GM23338 (cell line): ENCODE measurements around the gene ANKRD44. TPM values are rescaled to one million over a fixed set of nuclear protein-coding genes. Genes with fewer than 3 reads are reported as not detected.

Experiments
- ATAC-seq: fragments of 200-7000 bp; cut with Tn5 transposase; 3 replicates; pipeline ENCODE4 v1.9.1; 2020
- DNase-seq: peaks from one replicate; pipeline ENCODE4 v3.0.0-alpha.2; 2015; ENCODE audit warnings: low spot score
- H2AFZ ChIP-seq: fragments of 200-600 bp; sonication (generic); 2 replicates; pipeline ENCODE4 v1.8.0; 2016; ENCODE audit warnings: antibody characterized with exemption, mild to moderate bottlenecking, moderate library complexity
- H3F3A ChIP-seq: fragments of 200-600 bp; sonication (generic); replicated peaks from 2 replicates; pipeline ENCODE4 v1.8.0; 2017; ENCODE audit warnings: antibody characterized with exemption, mixed run types, low read depth
- H3K27ac ChIP-seq: fragments of 200-600 bp; sonication (generic); 2 replicates; pipeline ENCODE4 v1.6.1; 2016; ENCODE audit warnings: low read depth
- H3K27me3 ChIP-seq: fragments of 200-600 bp; sonication (generic); 2 replicates; pipeline ENCODE4 v1.8.0; 2016; ENCODE audit warnings: mild to moderate bottlenecking, mixed run types, moderate library complexity; ENCODE audit not compliant: insufficient read depth
- H3K36me3 ChIP-seq: fragments of 200-600 bp; sonication (generic); 2 replicates; pipeline ENCODE4 v1.8.0; 2016; ENCODE audit warnings: mild to moderate bottlenecking; ENCODE audit not compliant: insufficient read depth
- H3K4me1 ChIP-seq: fragments of 200-600 bp; sonication (generic); 2 replicates; pipeline ENCODE4 v1.8.0; 2016; ENCODE audit warnings: mild to moderate bottlenecking, moderate library complexity; ENCODE audit not compliant: insufficient read depth
- H3K4me2 ChIP-seq: fragments of 200-600 bp; sonication (generic); 2 replicates; pipeline ENCODE4 v1.7.1; 2017; ENCODE audit warnings: mixed run types
- H3K4me3 ChIP-seq: fragments of 200-600 bp; sonication (generic); 2 replicates; pipeline ENCODE4 v1.6.1; 2016; ENCODE audit warnings: mixed run types
- H3K79me2 ChIP-seq: fragments of 200-600 bp; sonication (generic); replicated peaks from 2 replicates; pipeline ENCODE4 v1.8.0; 2017; ENCODE audit warnings: mild to moderate bottlenecking; ENCODE audit not compliant: insufficient read depth
- H3K9me2 ChIP-seq: fragments of 200-600 bp; sonication (generic); 2 replicates; pipeline ENCODE4 v1.8.0; 2017; ENCODE audit not compliant: insufficient read depth
- H4K20me1 ChIP-seq: fragments of 200-600 bp; sonication (generic); replicated peaks from 2 replicates; pipeline ENCODE4 v1.8.0; 2017; ENCODE audit warnings: mild to moderate bottlenecking; ENCODE audit not compliant: insufficient read depth
- H3K27ac Mint-ChIP-seq: 2 replicates; pipeline ENCODE4 v1.8.0; 2020; ENCODE audit warnings: inconsistent platforms, mild to moderate bottlenecking, moderate library complexity, mixed read lengths
- H3K27me3 Mint-ChIP-seq: 3 replicates; pipeline ENCODE4 v1.8.0; 2022; ENCODE audit warnings: low read depth, mild to moderate bottlenecking, moderate library complexity, mixed read lengths, inconsistent platforms; ENCODE audit not compliant: insufficient read depth, poor library complexity
- H3K36me3 Mint-ChIP-seq: 3 replicates; pipeline ENCODE4 v1.8.0; 2021; ENCODE audit warnings: low read depth, mild to moderate bottlenecking, inconsistent platforms, moderate library complexity, mixed read lengths
- H3K4me1 Mint-ChIP-seq: 3 replicates; pipeline ENCODE4 v1.8.0; 2020; ENCODE audit warnings: mild to moderate bottlenecking, inconsistent platforms, mixed read lengths
- H3K4me3 Mint-ChIP-seq: 3 replicates; pipeline ENCODE4 v1.8.0; 2021; ENCODE audit warnings: moderate library complexity, mild to moderate bottlenecking, inconsistent platforms, mixed read lengths
- H3K9me3 Mint-ChIP-seq: 3 replicates; pipeline ENCODE4 v1.8.0; 2020; ENCODE audit warnings: moderate library complexity, mild to moderate bottlenecking, inconsistent platforms, mixed read lengths
- CREB1 ChIP-seq: fragments of 250-450 bp; sonication (Bioruptor Pico); IDR thresholded peaks from 2 replicates; pipeline ENCODE4 v1.5.0; 2020; ENCODE audit warnings: low read depth, mild to moderate bottlenecking, moderate library complexity
- EZH2 ChIP-seq: fragments of 200-600 bp; sonication (generic); IDR thresholded peaks from one replicate; pipeline ENCODE4 v1.8.0; 2017; ENCODE audit warnings: antibody characterized with exemption, mild to moderate bottlenecking, low read depth; ENCODE audit not compliant: unreplicated experiment
- EZH2phosphoT487 ChIP-seq: fragments of 200-600 bp; sonication (generic); IDR thresholded peaks from one replicate; pipeline ENCODE4 v1.8.1; 2018; ENCODE audit warnings: antibody characterized with exemption; ENCODE audit not compliant: unreplicated experiment
- JUNB ChIP-seq: IDR thresholded peaks from one replicate; pipeline ENCODE4 v1.6.1; 2016; ENCODE audit warnings: antibody characterized with exemption; ENCODE audit not compliant: unreplicated experiment
- NANOG ChIP-seq: IDR thresholded peaks from 2 replicates; pipeline ENCODE4 v1.6.1; 2016; ENCODE audit warnings: antibody characterized with exemption, borderline replicate concordance
- POLR2AphosphoS5 ChIP-seq: IDR thresholded peaks from 2 replicates; pipeline ENCODE4 v1.6.1; 2016; ENCODE audit warnings: antibody characterized with exemption, low read depth
- REST ChIP-seq: IDR thresholded peaks from one replicate; pipeline ENCODE4 v1.6.1; 2018; ENCODE audit warnings: antibody characterized with exemption; ENCODE audit not compliant: unreplicated experiment
- STAT1 ChIP-seq: IDR thresholded peaks from one replicate; pipeline ENCODE4 v1.6.1; 2016; ENCODE audit warnings: antibody characterized with exemption; ENCODE audit not compliant: unreplicated experiment
- ZNF462 ChIP-seq: fragments of 250-450 bp; sonication (Bioruptor Pico); IDR thresholded peaks from 2 replicates; pipeline ENCODE4 v1.5.0; 2020; ENCODE audit warnings: mild to moderate bottlenecking, moderate library complexity
- polyA plus RNA-seq: library from polyadenylated mRNA; unstranded; fragments of >200 nt; fragmentation: Nextera tagmentation; extraction: Ambion mirVana; gene quantifications from 2 replicates; pipeline ENCODE4 v1.2.1, GENCODE V29; 2016
- total RNA-seq: library from RNA; depleted of rRNA; stranded (reverse); fragments of >200 nt; shearing (Covaris generic); gene quantifications from 2 replicates; pipeline ENCODE4 v1.2.3, GENCODE V29; 2014
- TF ChIP-seq, protein P1 (sequence below), 2 experiments: fragments of 200-600 bp in 1 of 2; sonication (generic) in 1 of 2; conservative IDR thresholded peaks; 2 replicates each; pipeline versions ENCODE4 v1.5.1 to v1.6.1; 2016 to 2017; ENCODE audit warnings: antibody characterized with exemption in 2 of 2, low read depth in 2 of 2, mild to moderate bottlenecking in 2 of 2, moderate library complexity in 1 of 2

ANKRD44 gene
- total and polyA plus RNA-seq, 2 experiments from 2014 or later = 0.44 to 0.56 TPM

GRCh38 chr2:196974970-196975369 is 335.6 kb downstream of the ANKRD44 start:
- no peak overlapping the region for H2AFZ ChIP-seq
- H3K4me2 ChIP-seq = no peak overlapping the region
- no peak overlapping the region for H3K27ac ChIP-seq
- no peak overlapping the region for H3K4me3 Mint-ChIP-seq
- H3K36me3 Mint-ChIP-seq = no peaks in the 10 kb centered on the region
- no peaks in the 10 kb centered on the region for H3K36me3 ChIP-seq
- H3K9me2 ChIP-seq = no peaks in the 10 kb centered on the region
- peaks cover 1% of the 10 kb centered on the region; the same call in 1 of the 2 replicates for H3K4me1 ChIP-seq
- no peaks in the 10 kb centered on the region for H3K9me3 Mint-ChIP-seq
- peaks cover 7% of the 10 kb centered on the region; the same call in 2 of the 3 replicates for H3K4me1 Mint-ChIP-seq
- no peak for DNase-seq
- no peak overlapping the region for H3K27ac Mint-ChIP-seq
- H3K27me3 ChIP-seq = no peaks in the 10 kb centered on the region
- no peak for TF ChIP-seq EZH2phosphoT487
- H3K79me2 ChIP-seq = no peaks in the 10 kb centered on the region
- H3K4me3 ChIP-seq = no peak overlapping the region
- no peaks in the 10 kb centered on the region for H3F3A ChIP-seq
- H3K27me3 Mint-ChIP-seq = no peaks in the 10 kb centered on the region
- ATAC-seq = no peak
- H4K20me1 ChIP-seq = no peaks in the 10 kb centered on the region

GRCh38 chr2:196971574-196972279 is 338.9 kb downstream of the ANKRD44 start:
- H3K79me2 ChIP-seq = no peaks in the 10 kb centered on the region
- H3K4me3 ChIP-seq = no peak overlapping the region
- H3K4me3 Mint-ChIP-seq = no peak overlapping the region
- no peak overlapping the region for H3K4me2 ChIP-seq
- no peaks in the 10 kb centered on the region for H3K36me3 ChIP-seq
- no peaks in the 10 kb centered on the region for H3F3A ChIP-seq
- no peaks in the 10 kb centered on the region for H4K20me1 ChIP-seq
- H3K4me1 Mint-ChIP-seq = peaks cover 18% of the 10 kb centered on the region
- H3K27me3 ChIP-seq = no peaks in the 10 kb centered on the region
- H3K4me1 ChIP-seq = peaks cover 7% of the 10 kb centered on the region
- no peaks in the 10 kb centered on the region for H3K27me3 Mint-ChIP-seq
- H3K36me3 Mint-ChIP-seq = peaks cover 14% of the 10 kb centered on the region
- DNase-seq (no peak), ATAC-seq (peak; percentile 77)
- H3K9me3 Mint-ChIP-seq = peaks cover 15% of the 10 kb centered on the region
- H2AFZ ChIP-seq = peak overlapping the region; percentile 88
- no peak overlapping the region for H3K27ac ChIP-seq
- H3K27ac Mint-ChIP-seq = peak overlapping the region; percentile 93
- no peaks in the 10 kb centered on the region for H3K9me2 ChIP-seq
- TF ChIP-seq STAT1 = no peak
- TF ChIP-seq, protein P1, sequence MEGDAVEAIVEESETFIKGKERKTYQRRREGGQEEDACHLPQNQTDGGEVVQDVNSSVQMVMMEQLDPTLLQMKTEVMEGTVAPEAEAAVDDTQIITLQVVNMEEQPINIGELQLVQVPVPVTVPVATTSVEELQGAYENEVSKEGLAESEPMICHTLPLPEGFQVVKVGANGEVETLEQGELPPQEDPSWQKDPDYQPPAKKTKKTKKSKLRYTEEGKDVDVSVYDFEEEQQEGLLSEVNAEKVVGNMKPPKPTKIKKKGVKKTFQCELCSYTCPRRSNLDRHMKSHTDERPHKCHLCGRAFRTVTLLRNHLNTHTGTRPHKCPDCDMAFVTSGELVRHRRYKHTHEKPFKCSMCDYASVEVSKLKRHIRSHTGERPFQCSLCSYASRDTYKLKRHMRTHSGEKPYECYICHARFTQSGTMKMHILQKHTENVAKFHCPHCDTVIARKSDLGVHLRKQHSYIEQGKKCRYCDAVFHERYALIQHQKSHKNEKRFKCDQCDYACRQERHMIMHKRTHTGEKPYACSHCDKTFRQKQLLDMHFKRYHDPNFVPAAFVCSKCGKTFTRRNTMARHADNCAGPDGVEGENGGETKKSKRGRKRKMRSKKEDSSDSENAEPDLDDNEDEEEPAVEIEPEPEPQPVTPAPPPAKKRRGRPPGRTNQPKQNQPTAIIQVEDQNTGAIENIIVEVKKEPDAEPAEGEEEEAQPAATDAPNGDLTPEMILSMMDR (conservative IDR thresholded peaks at IDR 0.05; ENCODE audit: low read depth in 2 of 2) = no peak
- no peak for TF ChIP-seq CREB1 (CRISPR knock-in tag)
- no peak for TF ChIP-seq REST
- no peak for TF ChIP-seq EZH2
- TF ChIP-seq ZNF462 (CRISPR knock-in tag) = no peak
- no peak for TF ChIP-seq JUNB
- no peak for TF ChIP-seq NANOG
- TF ChIP-seq POLR2AphosphoS5 = no peak
- no peak for TF ChIP-seq EZH2phosphoT487
